Measurements from ENCODE around the gene MTF2.
A peak's percentile ranks its signal among the peaks of the same experiment; 100 is the strongest.
"Not testable (repeated sequence)": the region's sequence is repeated elsewhere in the genome, so short reads cannot be mapped to it uniquely, and the experiment has no call there.

Gene MTF2

DNA sequence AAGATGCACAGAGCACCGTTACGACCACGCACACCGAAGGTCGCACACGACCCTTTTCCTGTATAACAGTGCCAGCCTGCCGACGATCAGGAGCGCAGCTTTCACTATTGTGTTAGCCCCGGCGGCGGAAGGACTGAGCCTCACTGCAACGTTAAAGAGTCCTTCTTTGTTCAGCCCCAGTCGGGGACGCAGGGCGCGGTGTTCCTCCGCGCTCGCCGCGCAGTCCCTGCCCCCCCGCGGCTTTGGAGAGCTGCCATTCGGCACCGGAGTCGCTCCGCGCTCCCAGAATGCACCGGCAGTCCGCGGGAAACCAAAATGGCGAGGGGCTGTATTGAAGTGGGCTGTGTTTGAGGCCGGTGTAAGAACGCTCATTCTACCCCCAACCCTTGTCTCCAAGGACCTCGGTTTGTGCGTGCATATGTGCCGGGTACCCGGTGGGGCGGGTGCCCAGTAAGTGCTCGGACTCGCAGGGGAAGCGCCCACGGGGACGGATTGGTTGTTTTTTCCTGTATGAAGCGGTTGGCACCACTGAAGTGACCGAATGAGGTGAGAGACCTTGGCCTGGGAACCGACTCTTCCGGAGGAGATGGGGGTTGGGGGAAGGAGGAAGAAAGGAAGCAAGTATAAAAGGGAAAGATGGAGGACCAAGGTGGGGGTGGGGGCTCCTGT is at the start of gene MTF2:
MTF2 (plus strand) TSS at position 298 of the 669 bp plus-strand sequence; CDS start at position 542, 244 bp downstream.
- no peaks in the 10 kb centered on the region for H3K9me3 ChIP-seq (ENCODE audit: control insufficient read depth in 2 of 2, low read length in 2 of 2)
- H3K27ac ChIP-seq (ENCODE audit: low read depth in 2 of 2, low read length in 2 of 2): peak within 1 kb of the TSS; percentile 75 to 80
- H3K36me3 ChIP-seq (ENCODE audit: control insufficient read depth in 2 of 2, insufficient read depth in 2 of 2, low read length in 2 of 2): no peaks in the 10 kb centered on the region
- peaks cover 12 to 15% of the 10 kb centered on the region in 2 donors for H3K4me1 ChIP-seq (ENCODE audit: control insufficient read depth in 2 of 2, insufficient read depth in 2 of 2, low read length in 2 of 2)
- H3K4me3 ChIP-seq (ENCODE audit: low read length in 2 of 2): peak within 1 kb of the TSS; percentile 83 to 92
- no peaks in the 10 kb centered on the region for H3K27me3 ChIP-seq (ENCODE audit: control insufficient read depth in 2 of 2, insufficient read depth in 2 of 2, low read length in 2 of 2)
- peak within 1 kb of the TSS; percentile 86 to 93 for H3K9ac ChIP-seq (ENCODE audit: low read depth in 1 of 2, low read length in 2 of 2)

DNA sequence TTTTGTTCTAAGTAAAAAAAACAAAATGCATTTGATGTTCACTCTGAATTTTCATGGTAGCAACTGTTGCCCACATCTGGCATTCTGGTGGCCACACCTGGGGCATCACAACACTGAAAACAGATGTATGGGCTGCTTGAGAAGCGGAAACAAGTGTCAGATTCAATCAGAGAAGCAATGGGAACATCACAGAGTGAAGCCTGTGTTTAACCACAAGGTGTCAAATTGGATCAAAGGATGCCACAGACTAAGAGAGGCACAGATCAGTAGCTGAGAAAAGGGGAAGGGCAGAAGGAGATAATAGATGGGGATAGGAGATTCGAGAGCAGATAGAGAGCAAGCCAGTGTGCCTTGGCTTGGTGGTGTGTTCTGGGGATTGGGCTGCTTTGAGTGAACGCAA is 49.8 kb upstream of the MTF2 start:
- no peaks in the 10 kb centered on the region for H3K4me1 ChIP-seq (ENCODE audit: control insufficient read depth in 2 of 2, insufficient read depth in 2 of 2, low read length in 2 of 2)
- H3K9ac ChIP-seq (ENCODE audit: low read depth in 1 of 2, low read length in 2 of 2): no peak overlapping the region
- H3K36me3 ChIP-seq (ENCODE audit: control insufficient read depth in 2 of 2, insufficient read depth in 2 of 2, low read length in 2 of 2): no peaks in the 10 kb centered on the region
- no peaks in the 10 kb centered on the region for H3K9me3 ChIP-seq (ENCODE audit: control insufficient read depth in 2 of 2, low read length in 2 of 2)
- no peak overlapping the region for H3K4me3 ChIP-seq (ENCODE audit: low read length in 2 of 2)
- H3K27ac ChIP-seq (ENCODE audit: low read depth in 2 of 2, low read length in 2 of 2): no peak overlapping the region
- no peaks in the 10 kb centered on the region for H3K27me3 ChIP-seq (ENCODE audit: control insufficient read depth in 2 of 2, insufficient read depth in 2 of 2, low read length in 2 of 2)

- H3K36me3 ChIP-seq (ENCODE audit: control insufficient read depth in 2 of 2, insufficient read depth in 2 of 2, low read length in 2 of 2); H3K9me3 ChIP-seq (ENCODE audit: control insufficient read depth in 2 of 2, low read length in 2 of 2); H3K27ac ChIP-seq (ENCODE audit: low read depth in 2 of 2, low read length in 2 of 2); H3K9ac ChIP-seq (ENCODE audit: low read depth in 1 of 2, low read length in 2 of 2); H3K27me3 ChIP-seq (ENCODE audit: control insufficient read depth in 2 of 2, insufficient read depth in 2 of 2, low read length in 2 of 2); H3K4me1 ChIP-seq (ENCODE audit: control insufficient read depth in 2 of 2, insufficient read depth in 2 of 2, low read length in 2 of 2); H3K4me3 ChIP-seq (ENCODE audit: low read length in 2 of 2): not testable (repeated sequence)
Measured at GRCh38 chr1:93030191-93030590, 48.9 kb upstream of the MTF2 start.

DNA sequence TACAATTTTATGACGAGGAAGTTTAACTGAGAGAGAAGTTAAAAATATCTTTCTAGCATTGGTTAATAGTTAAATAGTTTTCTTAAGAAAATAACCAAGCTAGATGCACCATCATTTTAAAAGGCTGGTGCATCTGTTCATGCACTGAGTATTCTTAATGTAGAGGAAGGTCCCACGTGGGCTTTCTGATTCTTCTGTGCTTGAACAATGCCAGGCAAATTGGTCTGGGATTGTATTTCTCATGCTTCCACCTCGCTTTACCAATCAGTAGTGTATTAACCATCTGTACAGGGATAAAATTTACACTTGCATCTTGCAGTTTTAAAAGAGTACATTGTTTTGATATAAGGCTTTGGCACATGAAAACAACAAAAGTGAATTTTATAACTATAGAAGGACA is 47.4 kb upstream of the MTF2 start:
- Histone ChIP-seq H3K27ac (ENCODE audit: low read depth in 2 of 2, low read length in 2 of 2) (no peak overlapping the region), H3K4me3 (ENCODE audit: low read length in 2 of 2) (no peak overlapping the region), H3K27me3 (ENCODE audit: control insufficient read depth in 2 of 2, insufficient read depth in 2 of 2, low read length in 2 of 2) (no peaks in the 10 kb centered on the region), H3K9me3 (ENCODE audit: control insufficient read depth in 2 of 2, low read length in 2 of 2) (no peaks in the 10 kb centered on the region), H3K4me1 (ENCODE audit: control insufficient read depth in 2 of 2, insufficient read depth in 2 of 2, low read length in 2 of 2) (no peaks in the 10 kb centered on the region), H3K9ac (ENCODE audit: low read depth in 1 of 2, low read length in 2 of 2) (no peak overlapping the region), H3K36me3 (ENCODE audit: control insufficient read depth in 2 of 2, insufficient read depth in 2 of 2, low read length in 2 of 2) (no peaks in the 10 kb centered on the region)

GRCh38 chr1:93033029-93033428 is 46.1 kb upstream of the MTF2 start:
- H3K27me3 ChIP-seq (ENCODE audit: control insufficient read depth in 2 of 2, insufficient read depth in 2 of 2, low read length in 2 of 2): no peaks in the 10 kb centered on the region
- H3K36me3 ChIP-seq (ENCODE audit: control insufficient read depth in 2 of 2, insufficient read depth in 2 of 2, low read length in 2 of 2): no peaks in the 10 kb centered on the region
- H3K9me3 ChIP-seq (ENCODE audit: control insufficient read depth in 2 of 2, low read length in 2 of 2): no peaks in the 10 kb centered on the region
- no peak overlapping the region for H3K9ac ChIP-seq (ENCODE audit: low read depth in 1 of 2, low read length in 2 of 2)
- peaks cover 0 to 5% of the 10 kb centered on the region in 2 donors for H3K4me1 ChIP-seq (ENCODE audit: control insufficient read depth in 2 of 2, insufficient read depth in 2 of 2, low read length in 2 of 2)
- H3K27ac ChIP-seq (ENCODE audit: low read depth in 2 of 2, low read length in 2 of 2): no peak overlapping the region
- H3K4me3 ChIP-seq (ENCODE audit: low read length in 2 of 2): no peak overlapping the region

- Histone ChIP-seq H3K4me3 (ENCODE audit: low read length in 2 of 2) (no peak overlapping the region), H3K27ac (ENCODE audit: low read depth in 2 of 2, low read length in 2 of 2) (no peak overlapping the region), H3K27me3 (ENCODE audit: control insufficient read depth in 2 of 2, insufficient read depth in 2 of 2, low read length in 2 of 2) (no peaks in the 10 kb centered on the region), H3K36me3 (ENCODE audit: control insufficient read depth in 2 of 2, insufficient read depth in 2 of 2, low read length in 2 of 2) (no peaks in the 10 kb centered on the region), H3K9me3 (ENCODE audit: control insufficient read depth in 2 of 2, low read length in 2 of 2) (no peaks in the 10 kb centered on the region), H3K4me1 (ENCODE audit: control insufficient read depth in 2 of 2, insufficient read depth in 2 of 2, low read length in 2 of 2) (peaks cover 0 to 7% of the 10 kb centered on the region in 2 donors), H3K9ac (ENCODE audit: low read depth in 1 of 2, low read length in 2 of 2) (no peak overlapping the region)
Measured at GRCh38 chr1:93033785-93034184, 45.3 kb upstream of the MTF2 start.

GRCh38 chr1:93034397-93034796 is 44.7 kb upstream of the MTF2 start:
- Histone ChIP-seq H3K9me3 (ENCODE audit: control insufficient read depth in 2 of 2, low read length in 2 of 2) (no peaks in the 10 kb centered on the region), H3K4me3 (ENCODE audit: low read length in 2 of 2) (no peak overlapping the region), H3K4me1 (ENCODE audit: control insufficient read depth in 2 of 2, insufficient read depth in 2 of 2, low read length in 2 of 2) (peaks cover 0 to 7% of the 10 kb centered on the region in 2 donors), H3K36me3 (ENCODE audit: control insufficient read depth in 2 of 2, insufficient read depth in 2 of 2, low read length in 2 of 2) (no peaks in the 10 kb centered on the region), H3K27me3 (ENCODE audit: control insufficient read depth in 2 of 2, insufficient read depth in 2 of 2, low read length in 2 of 2) (no peaks in the 10 kb centered on the region), H3K27ac (ENCODE audit: low read depth in 2 of 2, low read length in 2 of 2) (no peak overlapping the region), H3K9ac (ENCODE audit: low read depth in 1 of 2, low read length in 2 of 2) (no peak overlapping the region)

DNA sequence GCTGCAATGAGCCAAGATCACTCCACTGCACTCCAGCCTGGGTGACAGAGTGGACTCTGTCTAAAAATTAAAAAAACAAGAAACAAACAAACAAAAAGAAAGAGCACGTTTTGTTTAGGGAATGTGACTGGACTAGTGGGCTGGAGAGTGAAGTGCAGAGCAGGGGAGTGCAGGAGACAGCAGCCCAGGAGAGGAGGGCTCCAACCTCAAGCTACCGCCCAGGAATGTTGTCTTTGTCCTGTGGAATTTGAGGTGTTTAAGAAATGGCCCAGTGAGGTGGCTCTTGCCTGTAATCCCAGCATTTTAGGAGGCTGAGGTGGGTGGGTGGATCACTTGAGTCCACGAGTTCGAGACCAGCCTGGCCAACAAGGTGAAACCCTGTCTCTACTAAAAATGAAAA is 42.4 kb upstream of the MTF2 start:
- Histone ChIP-seq H3K27ac (ENCODE audit: low read depth in 2 of 2, low read length in 2 of 2) (no peak overlapping the region), H3K9ac (ENCODE audit: low read depth in 1 of 2, low read length in 2 of 2) (no peak overlapping the region), H3K9me3 (ENCODE audit: control insufficient read depth in 2 of 2, low read length in 2 of 2) (no peaks in the 10 kb centered on the region), H3K27me3 (ENCODE audit: control insufficient read depth in 2 of 2, insufficient read depth in 2 of 2, low read length in 2 of 2) (no peaks in the 10 kb centered on the region), H3K36me3 (ENCODE audit: control insufficient read depth in 2 of 2, insufficient read depth in 2 of 2, low read length in 2 of 2) (no peaks in the 10 kb centered on the region), H3K4me1 (ENCODE audit: control insufficient read depth in 2 of 2, insufficient read depth in 2 of 2, low read length in 2 of 2) (peaks cover 0 to 7% of the 10 kb centered on the region in 2 donors), H3K4me3 (ENCODE audit: low read length in 2 of 2) (no peak overlapping the region)

DNA sequence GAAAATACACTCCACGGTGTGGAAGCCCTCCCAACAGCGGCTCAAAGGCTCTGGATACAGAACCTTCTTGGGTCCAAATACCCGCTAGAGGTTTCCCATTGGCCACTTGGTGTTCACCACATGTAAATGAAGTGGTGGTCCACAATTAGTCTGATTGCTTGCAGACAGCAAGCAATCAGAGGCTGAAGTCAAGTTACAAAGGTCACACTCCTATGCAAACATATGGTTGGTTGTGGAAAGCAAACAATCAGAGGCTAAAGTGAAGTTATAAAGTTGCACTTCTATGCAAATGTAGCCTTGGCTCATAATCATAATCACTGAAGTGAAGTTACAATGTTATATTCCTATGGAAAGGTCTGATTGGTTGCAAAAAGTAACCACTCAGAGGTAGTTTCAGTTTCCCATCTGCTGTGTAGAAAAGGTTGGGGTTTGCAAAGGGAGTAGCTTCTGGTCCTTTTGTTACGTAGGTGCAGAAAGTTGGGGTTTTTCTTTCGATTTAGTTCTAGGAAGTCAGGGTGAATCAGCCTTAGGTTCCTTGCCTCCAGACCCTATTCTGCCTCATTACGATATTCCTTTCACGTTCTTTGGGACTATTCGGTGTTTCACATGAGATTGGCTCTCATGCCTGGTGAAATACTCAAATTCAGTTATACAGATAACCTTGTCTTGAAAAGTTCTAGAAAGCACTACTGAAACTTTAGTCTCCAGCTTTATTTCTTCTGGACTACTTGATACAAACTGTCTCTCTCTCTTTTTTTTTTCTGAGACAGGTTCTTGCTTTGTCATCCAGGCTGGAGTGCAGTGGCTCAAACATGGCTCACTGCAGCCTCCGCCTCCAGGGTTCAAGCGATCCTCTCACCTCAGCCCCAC is 36.7 kb upstream of the MTF2 start:
- H3K9ac ChIP-seq (ENCODE audit: low read depth in 1 of 2, low read length in 2 of 2): peak overlapping the region; percentile 68 to 74
- H3K4me3 ChIP-seq (ENCODE audit: low read length in 2 of 2): peak overlapping the region; percentile 74 to 84

DNA sequence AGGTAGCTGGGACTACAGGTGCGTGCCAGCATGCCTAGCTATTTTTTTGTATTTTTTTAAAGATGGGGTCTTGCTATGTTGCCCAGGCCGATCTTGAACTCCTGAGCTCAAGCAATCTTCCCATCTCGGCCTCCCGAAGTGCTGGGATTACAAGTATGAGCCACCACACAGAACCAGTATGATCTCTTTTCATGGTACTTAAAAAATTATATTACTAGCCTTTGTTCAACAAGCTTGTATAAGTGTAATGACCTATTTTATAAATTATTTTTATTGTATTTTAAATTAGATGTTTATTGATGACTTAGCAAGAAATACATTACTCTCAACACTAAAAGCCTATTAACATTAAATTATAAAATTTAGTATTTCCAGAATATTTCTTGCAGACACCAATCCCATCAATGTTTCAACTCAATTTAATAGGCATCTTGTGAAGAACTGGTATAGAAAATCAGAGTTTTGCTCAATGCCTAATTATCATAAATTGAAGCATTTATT is 36.0 kb upstream of the MTF2 start:
- Histone ChIP-seq H3K36me3 (ENCODE audit: control insufficient read depth in 2 of 2, insufficient read depth in 2 of 2, low read length in 2 of 2) (no peaks in the 10 kb centered on the region), H3K9ac (ENCODE audit: low read depth in 1 of 2, low read length in 2 of 2) (peak overlapping the region; percentile 68 to 74), H3K4me3 (ENCODE audit: low read length in 2 of 2) (peak overlapping the region; percentile 74 to 84), H3K27ac (ENCODE audit: low read depth in 2 of 2, low read length in 2 of 2) (peak overlapping the region; percentile 77 to 88), H3K27me3 (ENCODE audit: control insufficient read depth in 2 of 2, insufficient read depth in 2 of 2, low read length in 2 of 2) (no peaks in the 10 kb centered on the region), H3K9me3 (ENCODE audit: control insufficient read depth in 2 of 2, low read length in 2 of 2) (no peaks in the 10 kb centered on the region), H3K4me1 (ENCODE audit: control insufficient read depth in 2 of 2, insufficient read depth in 2 of 2, low read length in 2 of 2) (peaks cover 4 to 8% of the 10 kb centered on the region in 2 donors)

More for the DNA sequence above, 36.7 kb upstream of the MTF2 start:
- H3K9me3 ChIP-seq (ENCODE audit: control insufficient read depth in 2 of 2, low read length in 2 of 2): no peaks in the 10 kb centered on the region
- H3K27ac ChIP-seq (ENCODE audit: low read depth in 2 of 2, low read length in 2 of 2): peak overlapping the region; percentile 77 to 88
- H3K4me1 ChIP-seq (ENCODE audit: control insufficient read depth in 2 of 2, insufficient read depth in 2 of 2, low read length in 2 of 2): peaks cover 4 to 13% of the 10 kb centered on the region in 2 donors
- H3K36me3 ChIP-seq (ENCODE audit: control insufficient read depth in 2 of 2, insufficient read depth in 2 of 2, low read length in 2 of 2): no peaks in the 10 kb centered on the region
- no peaks in the 10 kb centered on the region for H3K27me3 ChIP-seq (ENCODE audit: control insufficient read depth in 2 of 2, insufficient read depth in 2 of 2, low read length in 2 of 2)

Measured in mucosa of rectum (tissue), 2 donors.